ENCODE results near the gene LEF1.

GRCh38 chr4:108185252-108185651 is 16.5 kb upstream of the LEF1 start:
- TF ChIP-seq CEBPB (IDR thresholded peaks at IDR 0.05), result no peak
- TF ChIP-seq EGR1 (IDR thresholded peaks at IDR 0.05), result no peak
- TF ChIP-seq TCF12 (IDR thresholded peaks at IDR 0.05; ENCODE audit: low read depth), result no peak
- TF ChIP-seq ZBTB7A (IDR thresholded peaks at IDR 0.05; ENCODE audit: low read depth), result no peak
- TF ChIP-seq MAX (IDR thresholded peaks at IDR 0.05), result no peak
